Eye (tissue), 1 donor: Measurements from ENCODE around the gene C11orf71.

Experiments
- DNase-seq: peaks from one replicate; pipeline ENCODE4 v3.0.0-alpha.2; 2015

Gene C11orf71

GRCh38 chr11:114398303-114398920, 1.9 kb downstream of the C11orf71 start:
- DNase-seq, result no peak

- DNase-seq, result no peak
Measured at GRCh38 chr11:114397349-114397982, 2.8 kb downstream of the C11orf71 start.

DNA sequence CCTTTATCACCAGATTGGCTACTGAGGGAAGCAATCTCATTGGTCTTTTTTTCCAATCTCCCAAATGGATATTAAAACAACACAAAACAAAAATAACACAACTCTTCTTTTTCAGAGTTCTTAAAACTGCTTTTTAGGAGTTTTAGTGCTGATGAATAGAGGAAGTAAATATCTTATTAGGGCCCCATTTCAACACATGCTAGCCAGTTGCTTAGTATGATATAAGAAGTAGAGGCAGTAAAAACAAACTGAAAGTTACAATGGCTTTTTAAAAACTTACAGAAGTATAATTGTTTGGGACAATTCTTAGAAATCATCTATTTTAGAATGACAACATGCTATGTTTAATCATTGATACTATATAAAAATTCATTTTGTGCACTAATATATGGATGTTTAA, 3.4 kb downstream of the C11orf71 start:
- DNase-seq, result no peak

DNA sequence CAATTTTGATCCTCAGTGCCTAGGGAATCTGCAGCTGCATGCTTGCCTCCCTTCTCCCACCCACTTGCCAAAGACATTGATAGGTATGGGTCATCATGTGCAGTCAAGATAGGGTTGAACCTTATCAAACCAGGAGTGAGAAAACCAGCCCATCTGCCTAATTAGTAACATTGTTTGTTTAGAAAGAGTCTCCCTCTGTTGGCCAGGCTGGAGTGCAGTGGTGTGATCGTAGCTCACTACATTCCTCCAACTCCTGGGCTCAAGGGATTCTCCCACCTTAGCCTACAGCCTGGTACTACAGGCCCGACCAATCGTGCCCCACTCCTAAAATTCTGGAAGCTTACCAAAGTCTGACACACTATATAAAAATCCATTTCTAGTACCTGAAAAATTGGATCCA, 4.6 kb downstream of the C11orf71 start:
- no peak for DNase-seq

- DNase-seq, result no peak
Measured at GRCh38 chr11:114392735-114393667, 7.3 kb downstream of the C11orf71 start.

GRCh38 chr11:114386545-114386944, 13.8 kb downstream of the C11orf71 start:
- no peak for DNase-seq

- DNase-seq, result peak; percentile 25
Measured at GRCh38 chr11:114386131-114386530, 14.2 kb downstream of the C11orf71 start.

- DNase-seq, result no peak
Measured at GRCh38 chr11:114384487-114384886, 15.8 kb downstream of the C11orf71 start.

DNA sequence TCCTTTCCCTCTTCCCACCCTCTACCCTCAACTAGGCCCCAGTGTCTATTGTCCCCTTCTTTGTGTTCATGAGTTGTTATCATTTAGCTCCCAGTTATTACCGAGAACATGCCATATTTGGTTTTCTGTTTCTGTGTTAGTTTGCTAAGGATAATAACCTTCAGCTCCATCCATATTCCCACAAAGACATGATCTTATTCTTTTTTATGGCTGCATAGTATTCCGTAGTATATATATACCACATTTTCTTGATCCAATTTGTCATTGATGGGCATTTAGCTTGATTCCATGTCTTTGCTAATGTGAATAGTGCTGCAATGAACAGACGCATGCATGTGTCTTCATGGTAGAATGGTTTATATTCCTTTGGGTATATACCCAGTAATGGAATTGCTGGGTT, 17.8 kb downstream of the C11orf71 start:
- DNase-seq, result no peak

GRCh38 chr11:114379394-114380069, 20.8 kb downstream of the C11orf71 start:
- DNase-seq, result no peak

- DNase-seq, result peak; percentile 17
Measured at GRCh38 chr11:114377612-114378267, 22.6 kb downstream of the C11orf71 start.

DNA sequence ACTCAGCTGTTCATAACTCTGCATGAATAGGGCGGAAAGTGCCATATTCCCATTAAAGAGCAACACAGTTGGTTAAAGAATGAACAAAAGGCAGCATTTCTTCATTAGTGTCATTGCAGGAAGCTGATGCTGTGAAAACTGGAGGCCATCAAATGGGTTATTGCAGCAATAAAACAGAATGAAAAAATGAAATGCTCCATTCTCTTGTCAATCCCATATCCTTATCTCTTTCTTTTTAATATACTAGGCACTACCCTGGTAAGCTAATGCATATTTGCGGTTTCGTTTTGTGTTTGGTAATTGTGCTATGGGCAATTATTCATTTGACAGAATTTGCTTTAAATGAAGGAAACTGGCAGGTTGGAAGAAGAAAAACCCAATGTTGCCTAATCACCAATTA, 25.3 kb downstream of the C11orf71 start:
- DNase-seq, result no peak

DNA sequence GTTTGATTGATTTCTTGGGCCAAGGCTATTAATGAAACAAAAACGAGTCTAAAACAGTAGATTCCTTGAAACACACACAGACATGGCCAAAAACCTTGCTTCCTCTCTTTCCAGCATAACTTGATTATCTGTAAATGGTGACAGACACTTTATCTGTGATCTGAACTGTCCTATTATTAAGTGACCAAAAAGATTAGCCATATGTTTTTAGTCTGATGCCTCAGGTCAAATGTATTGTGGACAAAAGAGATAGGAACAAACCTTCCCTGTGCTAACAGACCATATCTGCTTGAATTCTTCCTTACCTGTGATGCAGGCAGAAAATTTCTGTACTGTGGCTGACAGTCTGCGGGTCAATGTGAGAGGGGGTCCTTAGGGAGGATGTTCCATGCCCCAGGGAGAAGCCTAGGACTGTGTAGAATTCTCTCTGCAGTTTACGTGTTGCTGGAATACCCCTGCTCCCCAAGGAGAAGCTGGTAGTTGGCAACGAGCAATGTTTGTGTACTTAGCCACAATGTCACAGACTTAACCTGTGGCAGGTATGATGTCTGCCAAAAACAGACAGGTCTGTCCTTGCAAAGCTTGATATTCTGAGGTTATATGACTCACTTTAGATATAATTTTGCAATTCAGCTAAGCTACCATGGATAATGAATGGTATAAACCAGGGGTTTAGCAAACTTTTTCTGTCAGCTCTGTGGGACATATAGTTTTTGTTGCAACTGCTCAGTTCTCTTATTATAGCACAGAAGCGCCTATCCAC, 31.2 kb downstream of the C11orf71 start:
- no peak for DNase-seq

DNA sequence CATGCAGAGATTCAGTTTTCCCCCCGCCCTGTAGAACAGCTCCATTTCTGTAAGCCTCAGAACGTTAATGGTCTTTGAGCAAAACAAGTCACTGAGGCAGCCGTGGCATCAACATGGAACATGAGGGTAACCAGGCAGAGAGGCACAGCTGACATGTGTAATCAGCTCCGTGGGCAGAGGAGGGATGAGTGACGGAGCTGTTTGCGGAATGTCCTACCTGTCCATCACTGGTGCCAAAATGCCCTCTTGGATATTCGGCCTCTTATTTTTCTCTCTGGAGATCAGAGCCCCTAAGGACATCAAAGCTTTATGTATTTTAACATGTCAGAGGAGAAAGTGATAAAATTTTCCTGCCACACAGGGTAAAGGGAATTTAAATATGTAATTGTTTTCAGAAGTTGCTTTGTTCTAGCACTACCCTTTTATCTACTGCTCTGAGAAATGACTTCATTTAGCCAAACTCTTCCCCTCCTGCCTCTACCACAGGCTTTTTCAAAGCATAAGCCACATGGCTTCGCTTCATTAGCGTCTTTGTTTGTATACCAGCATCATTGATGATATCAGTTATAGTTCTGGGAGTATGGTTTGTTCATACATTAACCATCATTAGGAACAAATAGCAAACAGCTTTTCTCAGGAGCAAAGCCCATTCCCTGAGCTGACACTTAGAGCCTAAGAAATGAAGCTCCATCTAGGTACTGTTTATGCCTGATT, 32.9 kb downstream of the C11orf71 start:
- peak; percentile 13 for DNase-seq

DNA sequence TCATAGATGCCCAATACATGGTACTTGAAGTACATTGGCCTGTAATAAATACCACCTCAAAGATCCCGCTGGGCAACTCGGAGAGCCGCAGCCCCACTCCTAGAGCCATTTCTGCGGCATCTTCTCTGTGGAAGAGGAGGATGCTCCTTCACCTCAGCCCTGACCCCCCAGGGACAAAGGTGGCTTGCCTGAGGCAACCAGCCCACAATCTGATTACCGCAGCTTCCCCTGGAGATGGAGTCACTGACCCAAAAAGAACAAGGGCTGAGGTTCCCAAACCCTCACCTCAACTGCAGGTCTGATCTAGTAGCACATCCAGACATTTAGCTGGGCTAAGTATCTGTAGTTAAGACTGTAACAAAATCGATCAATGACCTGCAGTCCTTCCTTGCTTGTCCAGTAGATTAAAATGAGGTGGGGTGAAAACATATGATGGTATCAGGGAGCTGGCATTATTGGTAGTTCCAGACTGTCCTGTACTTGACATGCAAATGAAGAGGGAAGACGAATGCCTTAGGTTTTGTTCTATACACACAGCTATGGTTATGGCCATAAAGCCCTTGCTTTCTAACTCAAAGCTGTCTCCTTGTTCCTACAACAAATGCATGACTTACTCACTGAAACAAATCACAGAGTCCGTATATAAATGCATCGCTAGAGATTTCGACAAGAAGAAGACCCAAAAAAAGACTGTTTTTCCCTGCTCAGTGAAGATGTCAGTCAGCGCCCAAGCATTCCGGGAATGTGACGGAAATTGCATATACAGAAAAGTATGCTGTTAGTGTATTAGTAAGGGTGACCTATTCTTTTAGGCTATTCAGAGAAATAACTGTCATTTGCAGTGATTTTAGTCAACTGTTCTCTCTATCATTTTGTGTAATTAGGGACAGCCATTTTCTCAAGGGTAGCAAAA, 33.7 kb downstream of the C11orf71 start:
- DNase-seq, result peak; percentile 52

GRCh38 chr11:114362958-114363357, 37.4 kb downstream of the C11orf71 start:
- no peak for DNase-seq

DNA sequence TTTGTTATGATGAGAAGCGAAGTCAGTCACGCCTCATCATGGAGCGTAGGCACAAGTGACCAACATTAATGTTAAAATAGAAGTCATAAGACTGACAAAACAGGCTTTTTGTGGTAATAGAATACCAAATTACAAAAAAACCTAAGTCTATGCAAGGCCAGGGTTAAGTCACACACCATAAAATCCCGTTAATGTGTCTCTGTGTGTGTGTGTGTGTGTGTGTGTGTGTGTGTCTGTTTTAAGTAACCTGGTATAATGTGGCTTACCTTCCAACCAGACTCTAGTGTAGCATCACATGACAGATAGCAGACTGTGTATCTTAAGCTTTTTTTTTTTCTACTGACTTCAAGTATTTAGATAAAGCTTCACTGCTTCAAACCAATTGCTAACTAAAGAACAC, 38.0 kb downstream of the C11orf71 start:
- no peak for DNase-seq

DNA sequence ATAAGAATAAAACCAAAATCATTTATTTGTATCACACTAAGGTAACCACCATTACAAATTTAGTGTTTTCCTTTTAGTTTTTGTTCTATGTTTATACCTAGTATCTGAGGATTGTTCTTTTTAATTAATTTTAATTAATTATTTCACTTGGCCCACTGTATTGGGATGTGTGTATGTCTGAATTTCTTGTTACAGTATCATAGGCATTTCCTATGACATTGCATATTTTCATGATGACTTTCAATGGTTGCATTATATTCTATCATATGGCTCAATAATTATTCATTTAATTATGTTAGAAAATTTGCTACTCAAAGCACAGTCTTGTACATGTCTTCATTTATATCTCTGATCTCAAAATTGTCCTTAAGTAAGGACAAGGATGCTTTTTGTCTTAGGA, 41.0 kb downstream of the C11orf71 start:
- no peak for DNase-seq

- no peak for DNase-seq
Measured at GRCh38 chr11:114358716-114359115, 41.6 kb downstream of the C11orf71 start.

DNA sequence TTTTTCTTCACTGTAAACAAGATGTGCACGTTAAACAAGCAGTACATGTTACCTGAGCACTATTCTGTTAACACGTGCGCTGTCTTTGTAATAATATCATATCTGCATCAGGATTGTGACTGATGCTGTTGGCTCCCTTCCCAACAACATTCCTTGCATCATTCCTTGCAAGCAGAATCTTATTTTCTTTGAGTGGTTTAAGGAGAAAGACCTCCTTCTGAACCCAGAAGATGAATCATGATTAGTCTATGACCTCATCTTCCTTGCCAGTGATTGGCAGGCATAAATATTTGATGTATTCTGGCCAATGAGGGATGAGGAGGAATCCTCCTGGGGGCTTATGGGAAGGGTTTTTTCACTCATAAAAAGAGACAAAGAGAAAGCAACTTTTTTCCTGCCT, 46.2 kb downstream of the C11orf71 start:
- peak; percentile 77 for DNase-seq
